GM18868 (cell line): ENCODE data around the gene MYF6.
"Not testable (repeated sequence)": the region's sequence is repeated elsewhere in the genome, so short reads cannot be mapped to it uniquely, and the experiment has no call there.

Experiments used
- ATAC-seq: cut with Tn5 transposase; IDR thresholded peaks from one replicate; pipeline ENCODE4 v1.9.1; 2021; ENCODE audit warnings: mild to moderate bottlenecking, moderate library complexity; ENCODE audit not compliant: unreplicated experiment

The MYF6 gene

GRCh38 chr12:80707126-80707829 lies at the start of gene MYF6:
Gene MYF6, plus strand, starts transcription at chr12:80707634. Its CDS starts 86 bp downstream, at chr12:80707720.
- no peak for ATAC-seq

GRCh38 chr12:80659512-80660063 lies 47.8 kb upstream of the MYF6 start:
- ATAC-seq = no peak

- ATAC-seq = no peak
These were observed 44.8 kb upstream of the MYF6 start for GRCh38 chr12:80662586-80662985.

GRCh38 chr12:80670214-80670613 lies 37.2 kb upstream of the MYF6 start:
- no peak for ATAC-seq

- not testable (repeated sequence) for ATAC-seq
These were observed 31.3 kb upstream of the MYF6 start for GRCh38 chr12:80676042-80676636.

- ATAC-seq = no peak
These were observed 30.6 kb upstream of the MYF6 start for GRCh38 chr12:80676856-80677255.

GRCh38 chr12:80677994-80678393 lies 29.4 kb upstream of the MYF6 start:
- no peak for ATAC-seq

- no peak for ATAC-seq
These were observed 27.9 kb upstream of the MYF6 start for GRCh38 chr12:80679346-80680131.

GRCh38 chr12:80681287-80681686 lies 26.1 kb upstream of the MYF6 start:
- ATAC-seq = peak; percentile 68

- ATAC-seq = no peak
These were observed 25.6 kb upstream of the MYF6 start for GRCh38 chr12:80681786-80682185.

- ATAC-seq = no peak
These were observed 23.3 kb upstream of the MYF6 start for GRCh38 chr12:80684077-80684495.

- ATAC-seq = no peak
These were observed 17.3 kb upstream of the MYF6 start for GRCh38 chr12:80690090-80690489.

- no peak for ATAC-seq
These were observed 16.9 kb upstream of the MYF6 start for GRCh38 chr12:80690513-80690912.

GRCh38 chr12:80692114-80692513 lies 15.3 kb upstream of the MYF6 start:
- ATAC-seq = no peak

- no peak for ATAC-seq
These were observed 10.1 kb upstream of the MYF6 start for GRCh38 chr12:80697270-80697887.

- no peak for ATAC-seq
These were observed 9.2 kb upstream of the MYF6 start for GRCh38 chr12:80698256-80698655.

- no peak for ATAC-seq
These were observed 8.4 kb upstream of the MYF6 start for GRCh38 chr12:80698847-80699542.

- ATAC-seq = peak; percentile 21
These were observed 7.1 kb upstream of the MYF6 start for GRCh38 chr12:80700327-80700726.

GRCh38 chr12:80701388-80701787 lies 6.0 kb upstream of the MYF6 start:
- no peak for ATAC-seq
